GM21576 (cell line): ENCODE data around the gene SLC35F6.
"Not testable (repeated sequence)": the region's sequence is repeated elsewhere in the genome, so short reads cannot be mapped to it uniquely, and the experiment has no call there.

Source experiments
- ATAC-seq: cut with Tn5 transposase; IDR thresholded peaks from one replicate; pipeline ENCODE4 v1.9.1; 2021; ENCODE audit warnings: mild to moderate bottlenecking, moderate library complexity; ENCODE audit not compliant: unreplicated experiment

SLC35F6 gene

GRCh38 chr2:26754972-26755670 is 9.0 kb upstream of the SLC35F6 start:
- ATAC-seq: no peak

GRCh38 chr2:26756337-26756736 is 7.7 kb upstream of the SLC35F6 start:
- no peak for ATAC-seq

GRCh38 chr2:26757873-26758789 is 6.0 kb upstream of the SLC35F6 start:
- ATAC-seq: no peak

- no peak for ATAC-seq
Measured at GRCh38 chr2:26758790-26759321, 5.2 kb upstream of the SLC35F6 start.

GRCh38 chr2:26759845-26760244 is 4.2 kb upstream of the SLC35F6 start:
- ATAC-seq: no peak

GRCh38 chr2:26760991-26761390 is 3.1 kb upstream of the SLC35F6 start:
- not testable (repeated sequence) for ATAC-seq

- ATAC-seq: no peak
Measured at GRCh38 chr2:26763019-26763418, 1.1 kb upstream of the SLC35F6 start.

- no peak for ATAC-seq
Measured at GRCh38 chr2:26764906-26765305, 822 bp downstream of the SLC35F6 start.

- no peak for ATAC-seq
Measured at GRCh38 chr2:26765475-26766200, 1.6 kb downstream of the SLC35F6 start.

GRCh38 chr2:26767129-26767528 is 3.0 kb downstream of the SLC35F6 start:
- ATAC-seq: no peak

GRCh38 chr2:26767894-26768487 is 3.9 kb downstream of the SLC35F6 start:
- ATAC-seq: no peak

GRCh38 chr2:26768759-26769088 is 4.6 kb downstream of the SLC35F6 start:
- no peak for ATAC-seq

GRCh38 chr2:26769089-26769761 is 5.1 kb downstream of the SLC35F6 start:
- no peak for ATAC-seq

- no peak for ATAC-seq
Measured at GRCh38 chr2:26770986-26771586, 7.0 kb downstream of the SLC35F6 start.

- ATAC-seq: no peak
Measured at GRCh38 chr2:26772064-26773001, 8.2 kb downstream of the SLC35F6 start.

GRCh38 chr2:26776195-26776800 is 12.2 kb downstream of the SLC35F6 start:
- no peak for ATAC-seq

GRCh38 chr2:26778098-26778497 is 14.0 kb downstream of the SLC35F6 start:
- ATAC-seq: no peak

GRCh38 chr2:26778507-26778906 is 14.4 kb downstream of the SLC35F6 start:
- ATAC-seq: no peak
